ENCODE measurements around the gene C1QTNF1.

C1QTNF1 gene

DNA sequence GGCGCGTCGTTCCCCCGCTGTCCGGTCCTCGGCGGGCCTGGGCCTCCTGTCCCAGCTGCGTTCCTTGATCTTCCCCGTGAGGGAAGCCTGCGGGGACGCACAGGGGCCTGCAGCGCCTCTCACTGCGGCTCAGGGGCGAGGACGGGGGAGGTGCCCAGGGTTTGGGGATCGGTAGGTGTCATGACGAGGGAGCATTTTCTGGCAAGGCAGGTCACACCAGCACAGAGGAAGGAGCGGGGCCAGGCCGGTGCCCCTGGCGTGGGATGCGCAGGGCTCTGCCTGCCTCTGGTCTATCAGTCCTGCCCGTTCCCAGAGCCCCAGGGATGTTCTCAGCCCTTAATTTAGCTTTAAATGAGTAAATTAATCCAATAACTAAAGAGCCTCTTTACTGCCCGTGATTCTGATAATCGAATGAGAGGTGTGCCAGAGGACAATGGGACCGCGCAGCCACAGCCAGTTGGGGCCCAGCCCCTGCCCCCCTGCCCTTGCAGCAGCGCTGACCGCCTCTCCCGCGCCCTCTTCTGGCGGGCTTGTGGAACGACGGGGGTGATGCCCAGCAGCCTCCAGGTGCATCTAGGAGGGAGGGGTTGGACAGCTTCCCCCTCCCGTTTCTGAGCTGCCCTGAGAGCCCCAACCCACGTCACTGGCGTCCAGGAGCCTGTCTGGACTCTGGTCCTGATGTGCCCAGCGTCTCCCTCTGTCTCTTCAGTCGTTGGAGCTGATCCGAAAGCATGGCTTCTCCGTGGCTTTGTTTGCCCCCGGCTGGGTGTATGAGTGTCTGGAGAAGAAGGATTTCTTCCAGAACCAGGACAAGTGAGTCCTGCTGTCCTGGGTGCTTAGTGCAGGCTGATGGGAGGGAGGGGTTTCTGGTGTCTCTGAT lies 58.6 kb downstream of the C1QTNF1 start:
- DNase-seq = peak; percentile 55

DNA sequence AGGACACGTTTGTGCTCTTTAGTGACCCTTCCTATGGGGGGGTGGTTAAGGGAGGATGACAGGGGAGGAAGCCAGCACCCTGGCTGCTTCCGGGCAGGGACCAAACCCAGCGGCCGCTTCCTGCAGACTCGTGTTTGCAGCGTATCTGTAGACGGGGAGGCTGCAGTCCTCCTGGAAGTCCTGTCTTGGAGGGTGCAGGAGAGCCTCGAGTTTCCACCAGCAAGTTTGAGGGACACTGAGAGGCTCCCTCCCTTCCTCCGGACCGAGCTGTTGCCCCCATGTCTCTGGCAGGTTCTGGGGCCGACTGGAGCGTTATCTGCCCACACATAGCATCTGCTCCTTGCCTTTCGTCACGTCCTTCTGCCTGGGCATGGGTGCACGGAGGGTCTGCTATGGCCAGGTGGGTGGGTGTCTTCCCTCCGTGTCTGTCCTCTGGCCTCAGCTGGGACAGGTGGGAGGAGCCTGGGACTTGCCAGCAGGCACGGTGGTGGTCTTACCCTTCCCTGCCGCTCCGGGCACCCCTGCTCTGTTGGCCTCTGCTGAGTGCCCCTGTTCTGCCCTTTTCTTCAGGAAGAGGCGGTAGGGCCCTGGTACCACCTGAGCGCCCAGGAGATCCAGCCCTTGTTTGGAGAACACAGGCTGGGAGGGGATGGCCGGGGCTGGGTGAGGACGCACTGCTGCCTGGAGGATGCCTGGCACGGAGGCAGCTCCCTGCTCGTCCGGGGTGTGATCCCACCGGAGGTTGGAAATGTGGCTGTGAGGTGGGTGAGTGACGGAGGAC lies 59.4 kb downstream of the C1QTNF1 start:
- DNase-seq = no peak

- no peak for DNase-seq
These were observed 60.6 kb downstream of the C1QTNF1 start for GRCh38 chr17:79084291-79085153.

DNA sequence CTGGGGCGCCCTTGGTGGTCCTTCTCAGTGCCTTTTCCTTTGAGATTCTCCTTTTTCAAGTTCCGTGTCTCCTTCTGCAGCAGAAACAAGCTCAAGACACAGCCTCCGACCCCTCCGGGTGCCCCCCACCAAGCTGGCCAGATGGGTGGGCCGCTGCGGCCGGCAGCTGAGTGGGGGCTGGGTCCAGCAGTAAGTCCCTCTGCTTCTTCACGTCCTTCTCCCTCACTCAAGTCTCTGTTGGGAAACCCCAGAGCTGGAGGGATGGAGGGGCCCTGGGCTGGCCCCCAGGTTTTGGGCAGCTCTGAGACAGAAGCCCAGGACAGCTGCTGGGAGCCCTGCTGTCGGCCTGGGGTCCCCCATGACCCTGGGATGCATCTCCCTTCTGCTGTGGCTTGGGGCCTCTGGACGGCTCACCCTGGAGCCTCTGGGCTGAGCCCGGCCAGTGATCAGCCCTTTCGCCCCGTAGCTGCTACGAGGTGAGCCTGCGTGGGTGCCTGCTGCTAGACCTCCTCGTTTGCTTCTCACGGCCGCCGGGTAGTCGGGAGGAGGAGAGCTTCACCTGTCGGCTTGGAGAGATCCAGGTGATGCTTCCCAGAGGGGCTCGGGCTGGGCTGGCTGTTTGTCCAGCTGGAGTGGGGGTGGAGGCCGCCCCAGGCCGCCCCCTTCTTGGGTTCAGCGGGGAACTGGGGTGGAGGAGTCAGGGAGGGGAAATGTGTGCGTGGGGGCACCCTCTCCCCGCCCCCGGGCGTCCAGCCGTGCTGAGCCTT lies 61.4 kb downstream of the C1QTNF1 start:
- DNase-seq = no peak

GRCh38 chr17:79085921-79086551 lies 62.1 kb downstream of the C1QTNF1 start:
- DNase-seq = no peak

DNA sequence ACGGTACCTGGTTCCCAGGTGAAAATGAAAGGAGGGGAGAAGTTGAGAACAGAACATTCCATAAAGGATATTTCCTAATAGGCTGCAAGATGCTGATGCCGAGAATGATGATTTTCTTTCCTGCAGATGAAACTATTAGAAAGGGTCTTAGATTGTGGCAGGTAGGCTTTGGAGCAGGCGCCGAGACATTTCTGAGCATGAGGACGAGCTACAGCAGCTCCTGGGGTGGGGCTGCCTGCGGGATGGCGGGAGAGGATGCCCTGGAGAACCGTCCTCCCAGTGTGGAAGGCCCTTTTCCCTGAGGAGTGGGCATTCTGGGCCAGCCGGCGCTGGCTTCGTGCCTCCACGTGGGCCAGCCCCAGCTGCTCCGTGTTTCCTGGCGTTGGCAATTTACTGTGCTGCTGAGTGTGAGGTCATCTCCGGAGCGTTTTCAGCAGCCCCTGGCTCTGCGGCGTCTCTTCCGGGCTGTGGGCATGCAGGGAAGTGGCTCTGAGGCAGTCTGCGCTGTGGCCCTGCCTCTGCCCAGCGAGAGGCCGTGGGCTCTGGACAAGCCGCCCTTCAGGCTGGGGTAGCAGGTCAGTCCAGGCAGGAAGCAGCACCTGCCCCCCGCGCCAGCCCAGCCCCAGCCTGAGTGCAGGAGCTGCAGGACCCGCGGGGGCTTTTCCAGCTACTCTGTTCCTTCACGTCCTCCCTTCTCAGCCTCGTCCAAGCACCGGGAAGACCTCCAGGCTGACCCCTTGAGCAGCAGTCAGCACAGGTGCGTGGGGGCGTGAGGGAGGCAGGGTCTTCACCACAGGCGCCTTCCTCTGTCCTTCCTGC lies 62.8 kb downstream of the C1QTNF1 start:
- DNase-seq = no peak

DNA sequence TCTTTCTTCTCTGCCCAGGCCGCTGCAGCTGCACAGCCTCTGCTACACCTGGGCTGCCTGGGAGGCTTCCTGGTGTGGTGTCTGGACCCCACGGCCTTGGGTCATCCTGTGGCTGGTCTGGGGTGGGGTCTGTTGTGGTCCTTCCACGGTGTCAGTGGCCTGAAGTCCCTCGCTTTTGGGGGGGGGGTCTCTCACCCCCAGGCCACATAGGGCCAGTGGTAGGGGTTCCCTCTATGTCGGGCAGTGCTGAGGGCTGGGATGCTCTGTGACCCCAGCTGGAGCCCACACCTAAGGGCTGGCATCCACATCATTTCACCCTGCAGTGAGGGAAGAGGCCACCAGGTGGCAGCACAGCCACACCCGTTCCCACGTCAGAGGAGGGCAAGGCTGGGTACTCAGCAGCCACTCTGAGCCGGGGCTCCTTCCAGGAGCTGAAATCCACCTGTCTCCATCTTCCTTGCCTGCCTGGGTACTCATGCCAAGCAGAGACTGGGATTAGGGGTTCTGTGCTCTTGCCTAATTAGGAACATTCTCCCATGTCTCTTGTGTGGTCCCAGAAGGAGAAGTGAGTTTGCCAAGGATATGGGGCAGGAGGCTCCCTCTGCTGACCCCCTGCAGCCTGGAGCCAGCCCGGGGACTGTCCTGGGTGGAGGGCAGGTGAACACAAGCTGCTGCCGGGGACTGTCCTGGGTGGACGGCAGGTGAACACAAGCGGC lies 63.6 kb downstream of the C1QTNF1 start:
- DNase-seq = peak; percentile 75

DNA sequence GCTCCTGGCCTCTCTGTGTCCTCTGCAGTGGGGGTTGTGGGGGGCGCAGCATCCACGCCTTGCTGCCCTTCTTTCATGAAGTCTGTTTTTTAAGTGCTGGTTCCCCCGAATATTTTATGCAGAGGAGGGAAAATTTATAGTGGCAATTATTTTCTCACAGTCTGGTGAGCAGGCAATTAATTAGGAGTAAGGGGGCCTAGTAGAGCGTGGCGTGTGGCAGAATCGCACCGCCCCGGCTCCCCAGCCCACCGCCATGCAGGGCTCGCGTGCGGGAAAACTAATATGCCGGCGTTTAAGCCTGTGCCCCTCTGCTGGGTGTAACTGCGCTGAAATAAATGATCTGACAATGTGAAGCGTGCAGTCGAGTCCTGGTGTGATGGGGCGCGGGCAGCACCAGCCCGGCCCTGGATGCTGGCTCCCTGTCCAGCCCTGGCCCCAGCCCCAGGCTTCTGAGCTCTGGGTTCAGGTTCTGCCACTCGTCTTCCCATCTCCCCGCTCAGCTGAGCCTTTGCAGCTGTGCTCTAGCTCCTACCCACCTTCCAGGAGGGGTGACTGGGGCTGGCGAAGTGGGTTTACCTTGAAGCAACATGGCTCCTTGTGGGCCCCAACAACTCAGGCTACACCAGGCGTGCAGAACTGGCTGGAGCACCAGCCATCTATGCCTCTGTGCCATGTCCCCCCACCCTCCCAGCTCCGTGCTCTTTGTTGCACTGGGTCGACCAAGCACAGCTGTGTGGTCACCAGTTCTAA lies 64.5 kb downstream of the C1QTNF1 start:
- DNase-seq = no peak

GRCh38 chr17:79088997-79089328 lies 65.0 kb downstream of the C1QTNF1 start:
- DNase-seq = no peak

GRCh38 chr17:79089720-79090442 lies 65.9 kb downstream of the C1QTNF1 start:
- no peak for DNase-seq

DNA sequence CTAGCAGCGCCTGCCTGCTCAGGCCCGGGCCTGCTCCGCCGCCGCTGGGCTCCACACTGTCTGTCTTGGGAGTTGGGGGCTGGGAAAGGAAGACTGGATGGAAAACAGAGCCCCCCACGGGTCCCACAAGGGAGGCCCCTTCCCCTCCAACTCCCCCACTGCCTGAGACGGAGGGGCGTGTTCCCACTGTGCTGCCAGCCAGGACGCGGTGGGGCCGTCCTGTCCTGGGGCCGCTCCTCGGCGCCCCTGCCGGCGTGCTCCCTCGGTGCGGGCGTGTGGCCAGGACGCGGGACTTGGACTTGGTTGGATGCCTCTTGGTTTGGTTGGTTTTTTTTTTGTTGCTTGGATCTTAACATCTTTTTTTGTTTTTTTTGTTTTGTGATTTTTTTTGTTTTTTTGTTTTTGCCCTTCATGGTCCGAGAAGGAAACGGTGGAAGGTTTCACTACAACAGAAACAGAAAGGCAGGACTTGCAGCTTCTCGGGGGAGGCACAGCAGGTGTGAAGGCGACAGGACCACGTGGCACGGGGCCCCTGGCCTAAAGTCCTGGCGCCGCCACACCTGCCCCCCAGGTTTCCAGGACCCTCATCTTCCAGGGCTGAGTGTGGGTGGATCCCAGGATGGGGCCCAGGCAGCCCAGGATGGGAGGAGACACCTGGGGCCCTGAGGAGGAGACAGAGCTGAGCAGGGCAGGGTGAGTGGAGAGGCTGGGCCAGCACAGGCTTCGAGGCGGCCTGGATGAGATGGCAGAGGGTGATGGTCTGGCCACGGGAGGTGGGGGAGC lies 66.7 kb downstream of the C1QTNF1 start:
- no peak for DNase-seq

- DNase-seq = no peak
These were observed 67.3 kb downstream of the C1QTNF1 start for GRCh38 chr17:79091226-79091670.

DNA sequence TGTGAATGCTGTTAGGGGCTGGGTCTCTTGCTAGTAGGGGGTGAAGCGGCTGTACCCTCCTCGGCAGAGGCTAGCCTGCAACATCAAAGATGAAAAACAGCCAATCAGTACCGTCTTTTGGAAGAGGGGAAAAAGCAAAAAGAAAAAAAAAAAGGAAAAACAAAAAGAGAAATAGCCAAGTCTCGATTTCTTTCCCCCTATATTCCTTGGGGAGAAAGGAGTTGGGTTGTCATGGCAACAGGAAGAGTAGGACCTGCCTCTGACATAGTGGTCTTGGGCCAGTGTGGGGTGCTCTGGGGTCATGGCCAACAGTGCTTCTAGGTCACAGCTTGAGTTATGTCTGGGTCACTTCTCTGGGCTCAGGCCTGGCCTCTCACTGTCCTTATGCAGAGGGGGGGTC lies 68.6 kb downstream of the C1QTNF1 start:
- DNase-seq = no peak

DNA sequence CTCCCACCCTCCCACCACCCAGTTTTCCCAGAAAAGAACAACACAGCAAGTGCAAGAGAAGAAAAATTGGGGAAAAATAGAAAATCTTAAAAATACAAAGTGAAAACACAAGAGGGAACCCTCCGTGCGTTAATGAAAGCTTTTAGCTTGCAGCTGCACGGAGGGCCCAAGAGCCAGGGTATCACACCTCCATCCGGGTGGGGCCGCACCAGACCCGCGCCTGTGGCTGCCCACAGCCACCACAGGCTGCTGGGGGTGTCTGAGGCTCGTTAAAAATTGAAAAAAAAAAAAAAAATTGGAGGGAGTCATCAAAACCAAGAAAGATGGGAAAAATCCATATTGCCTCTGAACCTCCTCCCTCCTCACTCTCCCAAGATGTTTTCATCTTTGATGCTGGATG lies 69.3 kb downstream of the C1QTNF1 start:
- no peak for DNase-seq

DNA sequence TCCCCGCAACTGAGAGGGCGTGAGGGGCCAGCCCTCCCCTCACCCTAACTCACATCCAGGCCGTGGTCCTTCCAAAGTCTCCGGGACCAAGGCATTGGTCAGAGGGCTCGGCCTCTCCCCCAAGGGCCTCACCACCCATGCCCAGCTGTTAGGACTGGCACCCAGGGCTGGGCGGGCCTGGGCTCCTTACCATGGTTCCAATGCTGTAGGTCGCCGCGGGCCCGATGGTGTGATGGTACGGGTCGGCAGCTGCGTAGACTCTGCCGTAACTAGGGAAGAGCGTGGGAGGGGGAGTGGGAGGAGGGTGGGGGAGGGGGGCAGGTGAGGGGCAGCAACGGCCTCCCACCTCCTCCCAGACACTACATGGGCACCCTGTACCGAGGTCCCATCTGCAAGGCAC lies 70.3 kb downstream of the C1QTNF1 start:
- no peak for DNase-seq

DNA sequence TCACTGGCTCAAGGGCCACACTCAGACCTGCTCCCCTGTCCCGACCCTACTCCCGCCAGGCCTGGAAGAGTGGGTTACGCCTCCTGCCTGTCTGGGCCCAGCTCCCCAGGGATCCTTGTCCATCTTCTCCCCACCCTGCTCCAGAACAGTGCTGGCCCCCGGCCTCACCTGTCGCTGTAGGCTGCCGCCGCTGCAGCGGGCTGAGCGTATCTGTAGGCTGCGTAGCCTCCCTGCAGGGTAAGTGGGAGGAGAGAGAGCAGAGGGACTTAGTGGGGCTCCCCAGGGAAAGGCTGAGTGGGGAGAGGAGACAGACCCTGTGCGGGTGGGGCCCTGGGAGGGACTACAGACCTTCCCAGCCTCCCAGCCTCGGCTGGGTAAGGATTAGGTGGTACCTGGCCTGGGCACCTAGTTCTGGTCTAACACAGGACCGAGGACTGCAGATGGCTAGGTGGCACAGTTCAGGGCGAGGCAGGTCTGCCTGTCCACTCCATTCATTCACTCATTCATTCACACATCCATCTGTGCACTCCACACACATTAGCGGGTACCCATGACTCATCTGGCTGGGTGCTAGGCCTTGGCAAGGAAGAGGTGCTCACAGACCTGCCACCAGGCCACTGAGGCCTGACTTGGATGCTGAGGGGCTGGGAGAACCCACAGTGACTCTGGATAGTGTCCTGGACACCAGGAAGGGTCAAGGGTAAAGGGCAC lies 71.5 kb downstream of the C1QTNF1 start:
- no peak for DNase-seq

DNA sequence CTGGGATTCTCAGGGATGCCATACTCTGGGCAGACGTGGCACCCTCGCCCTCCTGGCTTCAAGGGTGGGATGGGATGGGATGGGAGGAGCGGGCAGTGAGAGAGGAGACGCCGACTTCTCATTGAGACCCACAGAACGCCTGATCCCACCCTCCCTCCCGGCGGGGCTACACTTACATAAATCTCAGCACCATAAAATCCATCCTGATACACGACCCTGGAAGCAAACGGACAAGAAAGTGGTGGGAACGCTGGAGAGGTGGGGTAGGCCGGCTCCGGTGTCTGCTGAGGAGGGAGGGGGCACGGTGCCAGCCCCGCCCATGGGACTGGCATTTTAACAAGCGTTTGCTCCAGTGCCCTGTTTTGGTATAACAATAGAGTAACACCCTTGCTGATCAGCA lies 72.5 kb downstream of the C1QTNF1 start:
- DNase-seq = no peak
